B cell (primary cell): ENCODE measurements around the gene LDLRAD2.

ENCODE experiments used
- CTCF ChIP-seq: fragments of 200-600 bp; IDR thresholded peaks from one replicate; pipeline ENCODE4 v1.8.0; 2022; ENCODE audit warnings: antibody characterized with exemption, mild to moderate bottlenecking
- EZH2 ChIP-seq: IDR thresholded peaks from 2 replicates; pipeline ENCODE4 v1.6.1; 2012; ENCODE audit warnings: borderline replicate concordance, low read depth, mild to moderate bottlenecking, moderate library complexity, low read length; ENCODE audit not compliant: insufficient read depth, poor library complexity, severe bottlenecking

- TF ChIP-seq CTCF (no peak), EZH2 (no peak)
These were observed 7.5 kb upstream of the LDLRAD2 start for GRCh38 chr1:21804536-21804935.
